PFSK-1 (cell line): ENCODE results near the gene CLEC4G.

ENCODE experiments used
- POLR2AphosphoS5 ChIP-seq: IDR thresholded peaks from 2 replicates; pipeline ENCODE4 v1.6.1; 2012; ENCODE audit warnings: low read depth, mild to moderate bottlenecking, control low read depth, low read length, moderate library complexity
- REST ChIP-seq, 2 experiments: IDR thresholded peaks; 2 replicates each; pipeline versions ENCODE4 v1.6.1 to v1.8.0; 2011 to 2012; ENCODE audit warnings: low read depth in 2 of 2, low read length in 2 of 2, control low read depth in 1 of 2, inconsistent platforms in 1 of 2, mild to moderate bottlenecking in 1 of 2, moderate library complexity in 1 of 2; ENCODE audit not compliant: insufficient read depth in 1 of 2
- SIN3A ChIP-seq: IDR thresholded peaks from 2 replicates; pipeline ENCODE4 v1.6.1; 2012; ENCODE audit warnings: mild to moderate bottlenecking, low read length, moderate library complexity, borderline replicate concordance; ENCODE audit not compliant: insufficient read depth
- TAF1 ChIP-seq: IDR thresholded peaks from 2 replicates; pipeline ENCODE4 v1.6.1; 2012; ENCODE audit warnings: low read length, control low read depth, borderline replicate concordance; ENCODE audit not compliant: insufficient read depth

GRCh38 chr19:7678971-7679751 is 52.7 kb downstream of the CLEC4G start:
- TF ChIP-seq TAF1 (no peak), REST (IDR thresholded peaks at IDR 0.05; ENCODE audit: insufficient read depth in 1 of 2, low read depth in 2 of 2, low read length in 2 of 2) (no peak), POLR2AphosphoS5 (no peak), SIN3A (no peak)
